Naive B cell (primary cell): Measurements from ENCODE around the gene DIS3. TPM values are rescaled to one million over a fixed set of nuclear protein-coding genes. Genes with fewer than 3 reads are reported as not detected.
"Not testable (repeated sequence)": the region's sequence is repeated elsewhere in the genome, so short reads cannot be mapped to it uniquely, and the experiment has no call there.

ENCODE experiments used
- ATAC-seq, 2 donors: fragments of 150-1000 bp; cut with Tn5 transposase; 2 replicates each; pipeline ENCODE4 v1.10.0; 2021; ENCODE audit warnings: low read depth in 2 of 2, mild to moderate bottlenecking in 2 of 2, moderate library complexity in 2 of 2
- DNase-seq: peaks from one replicate; pipeline ENCODE4 v3.0.0; 2022
- H3K27ac Mint-ChIP-seq, 6 donors: one replicate each; pipeline ENCODE4 v1.8.0; 2020 to 2022; ENCODE audit warnings: mild to moderate bottlenecking in 6 of 6, mixed read lengths in 6 of 6, moderate library complexity in 5 of 6, inconsistent platforms in 2 of 6
- H3K27me3 Mint-ChIP-seq, 3 donors: one replicate each; pipeline ENCODE4 v1.8.0; 2021 to 2022; ENCODE audit warnings: mixed read lengths in 3 of 3, mild to moderate bottlenecking in 1 of 3
- H3K36me3 Mint-ChIP-seq, 2 donors: one replicate each; pipeline ENCODE4 v1.8.0; 2020 to 2022; ENCODE audit warnings: mixed read lengths in 2 of 2, inconsistent platforms in 1 of 2, mild to moderate bottlenecking in 1 of 2
- H3K4me1 Mint-ChIP-seq, 3 donors: one replicate each; pipeline ENCODE4 v1.8.0; 2020 to 2022; ENCODE audit warnings: mixed read lengths in 3 of 3, inconsistent platforms in 1 of 3, mild to moderate bottlenecking in 1 of 3, moderate library complexity in 1 of 3
- H3K4me3 Mint-ChIP-seq, 8 donors: one replicate each; pipeline ENCODE4 v1.8.0; 2020 to 2022; ENCODE audit warnings: mild to moderate bottlenecking in 8 of 8, mixed read lengths in 8 of 8, moderate library complexity in 8 of 8, inconsistent platforms in 2 of 8
- H3K9me3 Mint-ChIP-seq, 7 donors: one replicate each; pipeline ENCODE4 v1.8.0; 2020 to 2022; ENCODE audit warnings: mixed read lengths in 7 of 7, mild to moderate bottlenecking in 5 of 7, inconsistent platforms in 2 of 7, moderate library complexity in 1 of 7
- polyA plus RNA-seq, 6 donors: library from polyadenylated mRNA; unstranded; fragments of 300-500 nt; fragmentation: Illumina TruSeq; gene quantifications; one replicate each; pipeline ENCODE4 v1.2.3, GENCODE V29; 2021; ENCODE audit warnings: low read depth in 6 of 6

Gene DIS3
- polyA plus RNA-seq, 6 donors from 2014 or later, result 14.9 to 22.2 (median 18.3) TPM

GRCh38 chr13:72726726-72727416 is 54.8 kb downstream of the DIS3 start:
- peaks cover 29 to 57% (median 51%) of the 10 kb centered on the region in 3 donors for H3K4me1 Mint-ChIP-seq
- peaks cover 9 to 18% of the 10 kb centered on the region in 2 donors for H3K36me3 Mint-ChIP-seq
- H3K27me3 Mint-ChIP-seq, result no peaks in the 10 kb centered on the region
- H3K9me3 Mint-ChIP-seq, result no peaks in the 10 kb centered on the region
- peak overlapping the region; percentile 34 to 95 (median 90) for H3K27ac Mint-ChIP-seq
- H3K4me3 Mint-ChIP-seq, result peak overlapping the region; percentile 91 to 97 (median 94)
- DNase-seq (no peak), ATAC-seq (peak; percentile 15 to 21)

GRCh38 chr13:72726185-72726584 is 55.5 kb downstream of the DIS3 start:
- H3K27me3 Mint-ChIP-seq, H3K9me3 Mint-ChIP-seq, ATAC-seq, DNase-seq: not testable (repeated sequence)
- Mint-ChIP-seq H3K4me3 (peak overlapping the region; percentile 91 to 97 (median 94)), H3K4me1 (peaks cover 33 to 58% (median 57%) of the 10 kb centered on the region in 3 donors), H3K27ac (peak overlapping the region in 3 of 6 donors; percentile 15 to 87 (median 24)), H3K36me3 (peaks cover 15 to 19% of the 10 kb centered on the region in 2 donors)

GRCh38 chr13:72716776-72717175 is 64.9 kb downstream of the DIS3 start:
- H3K27me3 Mint-ChIP-seq, result no peaks in the 10 kb centered on the region
- peaks cover 46 to 62% of the 10 kb centered on the region in 2 donors for H3K36me3 Mint-ChIP-seq
- no peak for DNase-seq
- H3K9me3 Mint-ChIP-seq, result peaks cover 0 to 15% (median 13%) of the 10 kb centered on the region in 7 donors
- no peak for ATAC-seq
- no peak overlapping the region for H3K27ac Mint-ChIP-seq
- peaks cover 2 to 18% (median 11%) of the 10 kb centered on the region in 3 donors for H3K4me1 Mint-ChIP-seq
- no peak overlapping the region for H3K4me3 Mint-ChIP-seq

Other genes starting within 250 kb of the DIS3 start
- 10 to 100 TPM in 2 of 6 donors, 1 to 10 TPM in 4; 5.6 to 12.4 (median 9.9) TPM for gene MZT1, start 54.3 kb downstream of the DIS3 start, polyA plus RNA-seq
- 10 to 100 TPM in 4 of 6 donors, 1 to 10 TPM in 2; 9.6 to 21.9 (median 11.9) TPM for gene BORA, start 54.0 kb downstream of the DIS3 start, polyA plus RNA-seq
- 10 to 100 TPM in 5 of 6 donors, 1 to 10 TPM in 1; 7.8 to 28.9 (median 25.5) TPM for gene PIBF1, start 233 bp upstream of the DIS3 start, polyA plus RNA-seq